Right lobe of liver (tissue), 6 donors: ENCODE measurements around the gene RFX3. TPM values are rescaled to one million over a fixed set of nuclear protein-coding genes. Genes with fewer than 3 reads are reported as not detected.

ENCODE experiments used
- ATAC-seq, 4 donors: fragments of 200-7000 bp; cut with Tn5 transposase; one replicate each; pipeline ENCODE4 v1.9.1; 2020; ENCODE audit warnings: mild to moderate bottlenecking in 4 of 4, moderate library complexity in 4 of 4
- DNase-seq, 3 donors: peaks; one replicate each; pipeline ENCODE4 v3.0.0-alpha.2; 2020
- H3K27ac ChIP-seq, 3 donors: fragments of 200-600 bp; one replicate each; pipeline ENCODE4 v1.8.0; 2022
- H3K27me3 ChIP-seq, 2 donors: fragments of 200-600 bp; one replicate each; pipeline ENCODE4 v1.8.0; 2022
- H3K36me3 ChIP-seq, 4 donors: fragments of 200-600 bp; sonication (generic) in 1 of 4; one replicate each; pipeline versions ENCODE4 v1.5.1 to v1.8.0; 2017 to 2022; ENCODE audit warnings: control low read depth in 1 of 4
- H3K4me1 ChIP-seq, 4 donors: fragments of 200-600 bp; sonication (generic) in 1 of 4; one replicate each; pipeline versions ENCODE4 v1.5.1 to v1.8.0; 2017 to 2022; ENCODE audit warnings: control low read depth in 1 of 4
- H3K4me3 ChIP-seq, 3 donors: fragments of 200-600 bp; one replicate each; pipeline ENCODE4 v1.8.0; 2022
- H3K9me3 ChIP-seq, 4 donors: fragments of 200-600 bp; sonication (generic) in 1 of 4; one replicate each; pipeline versions ENCODE4 v1.5.1 to v1.8.0; 2017 to 2022; ENCODE audit warnings: control low read depth in 1 of 4
- POLR2A ChIP-seq: fragments of 450-650 bp; IDR thresholded peaks from one replicate; pipeline ENCODE4 v1.6.1; 2017; ENCODE audit warnings: antibody characterized with exemption, mild to moderate bottlenecking
- WGBS: methylation state at CpG from one replicate; pipeline ENCODE4 v1.1.6; 2018; ENCODE audit warnings: low coverage, low lambda C conversion rate; ENCODE audit not compliant: insufficient coverage; ENCODE audit errors: missing lambda C conversion rate; 5-methylcytosine and 5-hydroxymethylcytosine counted together
- intact Hi-C, 2 donors: fragments of 100-400 bp; cut with DNase I; formaldehyde crosslinking; loops; one replicate each; pipeline versions ENCODE4 v1.11.2 to v1.14.1; 2022
- total RNA-seq, 6 experiments: library from RNA; depleted of rRNA in 2 of 6; stranded (reverse); fragments of >200 nt in 2 of 6; fragmentation: NEBNext Ultra II Directional in 3 of 6; extraction: Animal tissue kit (Norgen Biotek cat#: 25700) in 3 of 6; gene quantifications; one replicate each; pipeline versions ENCODE4 v1.1.0 to v1.2.4, GENCODE V29; 2016 to 2023
- TF ChIP-seq, protein P1 (sequence below), 4 donors: fragments of 200-600 bp in 3 of 4; fragments of 450-650 bp in 1 of 4; IDR thresholded peaks; one replicate each; pipeline versions ENCODE4 v1.5.1 to v1.8.0; 2016 to 2022; ENCODE audit warnings: antibody characterized with exemption in 4 of 4, mild to moderate bottlenecking in 2 of 4
- donor health status: DM: no; HTN: yes; CAD: no.
- donor health status: DM: no; HTN: no; CAD: no.
- donor health status: DM: no; HTN: no; CAD: no.
- donor health status: DM: no; HTN: yes; CAD: no.
- donor health status: DM: no; HTN: yes; CAD: no.

RFX3 gene
- total RNA-seq, 6 experiments from 2014 or later = 1.4 to 2.5 (median 1.8) TPM

DNA sequence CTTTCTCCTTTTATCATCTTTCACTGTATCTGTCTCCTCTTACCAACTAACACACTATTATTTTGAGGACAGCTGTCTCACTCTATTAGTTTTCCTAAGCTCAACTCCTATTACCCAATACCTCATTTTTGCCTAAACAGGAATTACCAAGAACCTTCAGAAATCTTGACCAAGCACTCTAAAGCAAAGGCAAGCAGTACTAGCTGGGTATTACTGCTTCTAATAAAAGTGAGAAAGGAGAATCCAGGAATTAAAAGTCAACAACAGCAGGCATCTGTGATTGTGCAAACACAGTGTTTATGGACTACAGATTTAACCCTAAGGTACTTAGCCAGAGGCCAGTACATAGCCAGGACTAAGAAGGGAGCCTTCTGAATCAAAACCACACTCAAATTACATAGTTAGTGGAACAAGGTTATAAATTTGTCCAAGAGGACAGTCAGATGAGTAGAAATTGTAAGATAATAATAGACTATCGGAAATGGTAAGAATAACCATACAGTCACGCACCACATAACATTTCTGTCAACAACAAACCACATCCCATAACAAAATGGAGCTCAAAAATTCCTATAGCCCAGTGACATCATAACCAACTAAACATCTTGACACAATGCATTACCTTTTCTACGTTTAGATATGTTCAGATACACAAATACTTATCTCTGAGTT lies 8.3 kb downstream of the RFX3 start:
- intact Hi-C loops = no loop called here
- no peaks in the 10 kb centered on the region for H3K36me3 ChIP-seq
- H3K27ac ChIP-seq = no peak overlapping the region
- no peaks in the 10 kb centered on the region for H3K4me1 ChIP-seq
- H3K27me3 ChIP-seq = no peaks in the 10 kb centered on the region
- no peaks in the 10 kb centered on the region for H3K9me3 ChIP-seq
- H3K4me3 ChIP-seq = no peak overlapping the region
- no peak for TF ChIP-seq POLR2A
- TF ChIP-seq, protein P1, sequence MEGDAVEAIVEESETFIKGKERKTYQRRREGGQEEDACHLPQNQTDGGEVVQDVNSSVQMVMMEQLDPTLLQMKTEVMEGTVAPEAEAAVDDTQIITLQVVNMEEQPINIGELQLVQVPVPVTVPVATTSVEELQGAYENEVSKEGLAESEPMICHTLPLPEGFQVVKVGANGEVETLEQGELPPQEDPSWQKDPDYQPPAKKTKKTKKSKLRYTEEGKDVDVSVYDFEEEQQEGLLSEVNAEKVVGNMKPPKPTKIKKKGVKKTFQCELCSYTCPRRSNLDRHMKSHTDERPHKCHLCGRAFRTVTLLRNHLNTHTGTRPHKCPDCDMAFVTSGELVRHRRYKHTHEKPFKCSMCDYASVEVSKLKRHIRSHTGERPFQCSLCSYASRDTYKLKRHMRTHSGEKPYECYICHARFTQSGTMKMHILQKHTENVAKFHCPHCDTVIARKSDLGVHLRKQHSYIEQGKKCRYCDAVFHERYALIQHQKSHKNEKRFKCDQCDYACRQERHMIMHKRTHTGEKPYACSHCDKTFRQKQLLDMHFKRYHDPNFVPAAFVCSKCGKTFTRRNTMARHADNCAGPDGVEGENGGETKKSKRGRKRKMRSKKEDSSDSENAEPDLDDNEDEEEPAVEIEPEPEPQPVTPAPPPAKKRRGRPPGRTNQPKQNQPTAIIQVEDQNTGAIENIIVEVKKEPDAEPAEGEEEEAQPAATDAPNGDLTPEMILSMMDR (IDR thresholded peaks at IDR 0.05) = no peak
- ATAC-seq = no peak
- 93% methylated on average over 3 of the region's 3 CpGs for WGBS
- DNase-seq = no peak

DNA sequence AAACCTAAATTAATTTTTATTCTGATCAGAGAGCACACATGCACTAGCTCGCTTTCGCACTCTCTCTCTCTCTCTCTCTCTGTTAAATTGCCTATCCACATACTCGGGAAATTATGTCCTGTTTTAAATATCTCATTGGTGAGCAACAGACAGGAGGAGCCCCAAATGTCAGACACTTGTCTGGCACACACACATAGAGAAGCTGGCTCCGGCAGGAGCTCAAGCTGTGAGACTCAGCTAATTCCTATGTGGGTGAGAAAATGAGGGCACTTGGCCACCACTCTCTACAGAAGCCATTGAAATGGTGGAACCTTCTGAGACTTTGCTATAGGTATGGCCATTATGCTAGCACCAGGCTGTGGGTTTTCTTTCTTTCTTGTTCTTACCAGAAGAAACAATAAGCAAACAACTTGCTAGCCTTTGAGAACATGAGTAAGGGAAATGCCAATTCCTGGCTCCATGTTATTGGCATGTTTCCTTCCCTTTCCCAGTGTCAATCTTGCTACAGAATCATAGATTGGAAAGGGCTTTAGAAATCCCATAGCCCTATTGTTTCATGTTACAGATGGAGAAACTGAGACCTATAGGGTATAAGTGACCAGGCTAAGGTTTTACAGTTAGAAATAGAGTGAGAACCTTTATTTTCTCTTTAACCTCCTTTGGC lies 9.0 kb downstream of the RFX3 start:
- 91% methylated on average over 4 of the region's 4 CpGs for WGBS
- no peak for ATAC-seq

DNA sequence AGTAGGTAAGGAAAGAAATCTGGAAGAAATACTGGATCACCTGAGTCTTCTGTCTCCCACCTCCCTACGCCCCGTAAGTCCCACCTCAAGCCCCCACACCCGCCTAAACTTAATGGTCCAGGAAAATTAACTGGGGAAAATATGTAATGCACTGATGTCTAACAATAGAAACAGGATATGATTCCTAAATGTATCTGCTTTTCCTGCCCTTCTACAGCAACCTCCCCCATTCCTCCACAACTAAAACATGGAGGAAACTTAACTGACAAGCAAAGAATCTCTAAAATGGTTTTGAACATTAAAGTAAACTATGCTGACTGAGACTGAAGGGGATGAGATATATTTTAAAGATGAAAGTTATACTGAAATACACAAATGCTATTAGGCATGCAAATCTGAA lies 10.4 kb downstream of the RFX3 start:
- no peak for DNase-seq
- ATAC-seq = no peak
- H3K36me3 ChIP-seq = no peaks in the 10 kb centered on the region
- TF ChIP-seq, protein P1 (IDR thresholded peaks at IDR 0.05) = no peak
- TF ChIP-seq POLR2A = no peak
- no peaks in the 10 kb centered on the region for H3K27me3 ChIP-seq
- H3K9me3 ChIP-seq = no peaks in the 10 kb centered on the region
- no peak overlapping the region for H3K27ac ChIP-seq
- H3K4me3 ChIP-seq = no peak overlapping the region
- 76% methylated on average over 3 of the region's 3 CpGs for WGBS
- H3K4me1 ChIP-seq = no peaks in the 10 kb centered on the region
- intact Hi-C loops = no loop called here

More for the DNA sequence above, 9.0 kb downstream of the RFX3 start:
- no peak overlapping the region for H3K4me3 ChIP-seq
- H3K9me3 ChIP-seq = no peaks in the 10 kb centered on the region
- intact Hi-C loops = no loop called here
- H3K4me1 ChIP-seq = no peaks in the 10 kb centered on the region
- no peaks in the 10 kb centered on the region for H3K27me3 ChIP-seq
- no peak overlapping the region for H3K27ac ChIP-seq
- no peaks in the 10 kb centered on the region for H3K36me3 ChIP-seq
- TF ChIP-seq, protein P1 (IDR thresholded peaks at IDR 0.05) = no peak
- TF ChIP-seq POLR2A = no peak
- DNase-seq = no peak

DNA sequence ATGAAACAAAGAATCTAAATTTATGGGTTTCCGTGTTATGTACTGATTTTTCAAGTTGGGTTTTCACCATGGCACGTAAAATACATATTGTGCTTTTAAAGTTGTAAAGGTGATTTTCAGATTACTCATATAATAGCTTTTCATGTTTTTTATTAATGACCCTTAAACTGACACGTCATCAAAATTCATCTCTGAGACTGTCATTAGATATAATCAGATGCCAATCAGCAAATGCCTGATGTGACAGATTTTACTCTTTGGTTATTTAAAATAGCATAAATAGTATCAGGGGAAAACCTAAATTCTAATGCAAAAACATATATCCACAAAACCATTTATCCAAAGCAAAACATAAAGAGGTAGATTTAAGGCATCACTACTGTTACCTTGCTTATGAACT lies 11.0 kb downstream of the RFX3 start:
- no peaks in the 10 kb centered on the region for H3K36me3 ChIP-seq
- DNase-seq (no peak), ATAC-seq (no peak)
- TF ChIP-seq POLR2A = no peak
- TF ChIP-seq, protein P1 (IDR thresholded peaks at IDR 0.05) = no peak
- no peaks in the 10 kb centered on the region for H3K9me3 ChIP-seq
- no peak overlapping the region for H3K4me3 ChIP-seq
- intact Hi-C loops = no loop called here
- 84% methylated on average over 3 of the region's 3 CpGs for WGBS
- no peaks in the 10 kb centered on the region for H3K4me1 ChIP-seq
- H3K27ac ChIP-seq = no peak overlapping the region
- no peaks in the 10 kb centered on the region for H3K27me3 ChIP-seq
